GM10847 (cell line): ENCODE measurements around the gene DIP2C.

Experiments used
- POLR2A ChIP-seq: IDR thresholded peaks from 2 replicates; pipeline ENCODE4 v1.6.1; 2011; ENCODE audit not compliant: insufficient read length; ENCODE audit errors: extremely low read depth

Gene DIP2C

GRCh38 chr10:655184-655583 is 34.3 kb downstream of the DIP2C start:
- TF ChIP-seq POLR2A, result no peak

DNA sequence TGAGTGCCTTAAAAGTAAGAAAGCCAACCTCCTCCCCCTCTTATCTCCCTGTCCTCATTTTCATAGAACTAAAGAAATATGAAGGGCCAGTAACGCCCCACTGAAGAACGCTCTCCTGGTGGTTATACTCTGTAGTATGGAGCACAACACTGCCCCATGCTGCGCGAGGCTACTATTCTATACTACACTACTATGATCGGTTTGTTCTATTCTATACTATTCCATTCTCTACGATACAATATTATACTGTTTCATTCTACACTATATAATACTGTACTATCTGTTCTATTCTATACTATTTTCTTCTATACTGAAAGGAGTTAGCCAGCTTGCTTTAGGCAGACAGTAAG is 34.8 kb downstream of the DIP2C start:
- TF ChIP-seq POLR2A, result no peak

- TF ChIP-seq POLR2A, result no peak
These were observed 35.3 kb downstream of the DIP2C start for GRCh38 chr10:653991-654646.

GRCh38 chr10:652233-652632 is 37.2 kb downstream of the DIP2C start:
- TF ChIP-seq POLR2A, result no peak

- TF ChIP-seq POLR2A, result no peak
These were observed 37.8 kb downstream of the DIP2C start for GRCh38 chr10:651692-652091.

- TF ChIP-seq POLR2A, result no peak
These were observed 38.4 kb downstream of the DIP2C start for GRCh38 chr10:650886-651615.

GRCh38 chr10:650441-650851 is 39.0 kb downstream of the DIP2C start:
- TF ChIP-seq POLR2A, result no peak

GRCh38 chr10:649798-650440 is 39.5 kb downstream of the DIP2C start:
- no peak for TF ChIP-seq POLR2A

- no peak for TF ChIP-seq POLR2A
These were observed 40.0 kb downstream of the DIP2C start for GRCh38 chr10:649445-649797.

- TF ChIP-seq POLR2A, result no peak
These were observed 43.3 kb downstream of the DIP2C start for GRCh38 chr10:646118-646524.

GRCh38 chr10:644943-645334 is 44.5 kb downstream of the DIP2C start:
- TF ChIP-seq POLR2A, result no peak

GRCh38 chr10:644076-644942 is 45.2 kb downstream of the DIP2C start:
- TF ChIP-seq POLR2A, result no peak

DNA sequence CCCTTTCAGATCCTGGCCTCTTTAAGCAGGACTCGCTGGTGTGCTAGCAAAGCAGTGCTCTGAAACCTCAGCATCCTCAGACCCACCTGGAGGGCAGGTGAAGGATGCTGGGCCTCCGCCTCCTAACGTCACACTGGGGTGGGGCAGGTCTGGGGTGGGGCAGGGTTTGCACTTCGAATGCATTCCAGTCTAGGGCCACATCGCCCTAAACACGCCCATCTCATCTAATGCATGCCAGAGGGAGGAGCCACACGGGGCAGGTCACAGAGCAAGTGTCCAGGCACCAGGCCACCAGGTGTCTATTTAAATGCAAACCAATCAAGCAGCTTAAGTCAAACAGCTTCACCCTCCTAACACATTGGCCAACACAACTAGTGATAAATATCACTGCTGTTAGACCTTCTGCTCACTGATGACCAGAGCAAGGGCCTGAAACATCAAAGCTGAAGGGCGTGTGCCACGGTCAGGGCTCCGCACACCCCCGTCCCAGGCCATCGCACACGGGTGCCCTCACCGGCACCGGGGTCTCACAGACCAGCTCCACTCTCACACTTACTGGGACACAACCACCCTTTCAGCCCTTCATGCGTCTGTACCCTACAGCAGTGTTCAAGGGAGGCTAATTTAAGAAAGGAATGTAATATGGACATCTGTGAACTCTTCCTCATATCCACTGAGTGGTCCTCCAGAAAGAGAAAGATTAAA is 47.1 kb downstream of the DIP2C start:
- TF ChIP-seq POLR2A, result no peak

GRCh38 chr10:641149-642010 is 48.1 kb downstream of the DIP2C start:
- no peak for TF ChIP-seq POLR2A
